Measurements from ENCODE around the gene RNF207. TPM values are rescaled to one million over a fixed set of nuclear protein-coding genes. Genes with fewer than 3 reads are reported as not detected.

Gene RNF207
- total RNA-seq, 1 experiment from 2014 or later: 9.2 TPM

DNA sequence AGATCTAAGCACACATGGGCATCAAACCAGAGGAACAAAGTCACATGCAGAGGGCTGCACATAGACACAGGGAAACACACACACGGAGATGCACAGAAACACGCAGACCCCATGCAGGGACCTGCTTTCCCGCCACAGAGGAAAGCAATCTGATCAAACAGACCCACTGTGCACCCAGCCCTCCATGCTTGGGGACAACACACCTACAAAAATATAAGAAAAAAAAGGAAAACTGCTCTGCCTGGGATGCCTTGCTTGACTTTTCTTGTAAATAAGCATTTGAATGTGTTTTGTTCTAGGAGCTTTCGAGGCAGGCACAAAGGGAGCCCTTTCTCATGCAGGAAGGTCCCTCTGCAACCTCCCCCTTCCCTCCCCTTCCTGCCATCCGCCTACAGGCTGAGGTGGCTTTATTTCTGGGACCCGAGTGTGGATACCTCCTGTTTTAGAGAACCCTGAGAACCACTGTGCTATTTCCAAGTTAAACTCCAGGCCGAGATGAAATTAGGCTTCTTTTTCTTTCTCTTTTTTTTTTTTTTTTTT is 33.4 kb downstream of the RNF207 start (continued):
- TF ChIP-seq IRF1 (CRISPR knock-in tag; IDR thresholded peaks at IDR 0.05): no peak

GRCh38 chr1:6239950-6240768 is 34.2 kb downstream of the RNF207 start:
- TF ChIP-seq OVOL2 (CRISPR knock-in tag; IDR thresholded peaks at IDR 0.05; ENCODE audit: borderline replicate concordance) (no peak), ZNF232 (CRISPR knock-in tag; IDR thresholded peaks at IDR 0.05) (no peak), NFATC4 (CRISPR knock-in tag; IDR thresholded peaks at IDR 0.05) (no peak), FOXJ3 (CRISPR knock-in tag; IDR thresholded peaks at IDR 0.05; ENCODE audit: borderline replicate concordance) (no peak)
- peak overlapping the region; percentile 99 for H3K27ac Mint-ChIP-seq
- H3K4me3 Mint-ChIP-seq: peak overlapping the region; percentile 59
- no peak for DNase-seq (ENCODE audit: low spot score)
- POLR2A ChIA-PET: interaction anchor here (0.6 to 4.6 kb wide), 6 partner anchors 7 to 1450 kb away, joined by 3 to 22 read pairs (median 6); partner anchors contain the start of gene RNF207
- H3K27me3 Mint-ChIP-seq (ENCODE audit: low read depth): peaks cover 9% of the 10 kb centered on the region
- ATAC-seq: no peak
- H3K4me1 Mint-ChIP-seq: peaks cover 52% of the 10 kb centered on the region
- H3K9me3 Mint-ChIP-seq: no peaks in the 10 kb centered on the region
- CTCF ChIA-PET: interaction anchor here (0.6 to 21.4 kb wide), 28 partner anchors 8 to 236 kb away, joined by 3 to 489 read pairs (median 6); partner anchors contain the start of genes GPR153, HES2 and RNF207
- no peaks in the 10 kb centered on the region for H3K36me3 Mint-ChIP-seq

DNA sequence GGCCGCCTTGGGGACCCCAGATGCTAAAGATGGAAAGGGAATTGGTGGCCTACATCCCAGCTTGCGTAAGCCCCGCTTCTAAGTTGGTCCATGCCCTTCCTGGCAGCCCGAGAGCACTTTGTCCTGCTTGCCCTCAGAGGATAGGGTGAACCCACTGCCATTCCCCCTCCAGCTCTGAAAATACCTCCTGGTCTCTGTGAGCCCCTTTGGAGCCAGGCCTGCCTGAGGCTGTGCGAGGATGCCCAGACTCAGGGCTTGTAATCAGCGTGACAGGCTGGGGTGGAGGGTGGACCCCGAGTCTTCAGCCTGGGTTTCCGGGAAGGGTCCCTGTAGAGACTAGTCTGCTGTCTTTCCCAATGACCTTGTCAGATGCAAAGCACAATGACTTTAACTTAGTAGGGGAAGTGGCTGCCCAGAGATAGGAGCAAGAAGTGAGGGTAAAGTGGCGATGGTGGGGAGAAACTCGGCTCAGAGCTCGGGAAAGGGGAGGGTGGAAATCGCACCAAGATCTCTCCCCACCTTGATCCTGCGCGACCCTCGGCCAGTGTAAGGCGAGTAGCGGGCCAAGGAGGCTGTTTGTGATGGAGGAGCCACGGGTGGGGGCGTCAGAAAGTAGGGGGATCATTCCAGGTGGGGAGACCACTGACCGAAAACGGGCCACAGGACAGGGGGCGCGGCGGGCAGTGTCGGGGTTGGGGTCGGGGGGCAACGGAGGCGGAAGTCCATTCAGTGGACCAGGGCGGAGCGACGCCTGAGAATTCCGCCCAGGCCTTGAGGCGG is 35.4 kb downstream of the RNF207 start:
- CTCF ChIA-PET: interaction anchor here (1.0 to 21.4 kb wide), 12 partner anchors 11 to 207 kb away, joined by 4 to 489 read pairs (median 7); partner anchors contain the start of genes HES2 and RNF207

More for the DNA sequence above, 35.4 kb downstream of the RNF207 start:
- Mint-ChIP-seq H3K9me3 (no peaks in the 10 kb centered on the region), H3K27me3 (ENCODE audit: low read depth) (peaks cover 9% of the 10 kb centered on the region), H3K4me1 (peaks cover 49% of the 10 kb centered on the region), H3K4me3 (peak overlapping the region; percentile 58), H3K27ac (peak overlapping the region; percentile 88), H3K36me3 (no peaks in the 10 kb centered on the region)
- DNase-seq (ENCODE audit: low spot score) (no peak), ATAC-seq (no peak)
- TF ChIP-seq ZNF317 (CRISPR knock-in tag; IDR thresholded peaks at IDR 0.05; ENCODE audit: borderline replicate concordance, low read depth): peak; percentile 42; the same call in 1 of the 2 replicates
- TF ChIP-seq, protein P1, sequence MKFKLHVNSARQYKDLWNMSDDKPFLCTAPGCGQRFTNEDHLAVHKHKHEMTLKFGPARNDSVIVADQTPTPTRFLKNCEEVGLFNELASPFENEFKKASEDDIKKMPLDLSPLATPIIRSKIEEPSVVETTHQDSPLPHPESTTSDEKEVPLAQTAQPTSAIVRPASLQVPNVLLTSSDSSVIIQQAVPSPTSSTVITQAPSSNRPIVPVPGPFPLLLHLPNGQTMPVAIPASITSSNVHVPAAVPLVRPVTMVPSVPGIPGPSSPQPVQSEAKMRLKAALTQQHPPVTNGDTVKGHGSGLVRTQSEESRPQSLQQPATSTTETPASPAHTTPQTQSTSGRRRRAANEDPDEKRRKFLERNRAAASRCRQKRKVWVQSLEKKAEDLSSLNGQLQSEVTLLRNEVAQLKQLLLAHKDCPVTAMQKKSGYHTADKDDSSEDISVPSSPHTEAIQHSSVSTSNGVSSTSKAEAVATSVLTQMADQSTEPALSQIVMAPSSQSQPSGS (CRISPR knock-in tag; IDR thresholded peaks at IDR 0.05; ENCODE audit: borderline replicate concordance, low read depth): no peak
- no peak for TF ChIP-seq CTCF (IDR thresholded peaks at IDR 0.05)
- TF ChIP-seq ZBTB21 (CRISPR knock-in tag; IDR thresholded peaks at IDR 0.05; ENCODE audit: borderline replicate concordance): 0 out of 2 replicates have a peak, but pooled peaks have one; percentile 10
- no peak for TF ChIP-seq AR (CRISPR knock-in tag; IDR thresholded peaks at IDR 0.05)
- POLR2A ChIA-PET: interaction anchor here (0.6 to 1.3 kb wide), 3 partner anchors 36 to 1448 kb away, joined by 3 to 4 read pairs (median 4); no protein-coding TSS in a partner anchor

Data from WTC11 (cell line).